ENCODE measurements around the gene ANTXRL.
"Not testable (repeated sequence)": the region's sequence is repeated elsewhere in the genome, so short reads cannot be mapped to it uniquely, and the experiment has no call there.

Gene ANTXRL

GRCh38 chr10:46293832-46294640 is 7.2 kb downstream of the ANTXRL start:
- Histone ChIP-seq H3K4me1 (ENCODE audit: control insufficient read depth in 1 of 2, insufficient read depth in 2 of 2, low read length in 2 of 2) (no peaks in the 10 kb centered on the region), H3K4me3 (ENCODE audit: low read depth in 1 of 2, low read length in 2 of 2) (no peak overlapping the region), H3K36me3 (ENCODE audit: control insufficient read depth in 1 of 2, insufficient read depth in 2 of 2, low read length in 2 of 2) (no peaks in the 10 kb centered on the region), H3K27me3 (ENCODE audit: low read depth, low read length) (no peaks in the 10 kb centered on the region), H3K27ac (ENCODE audit: low read length) (no peak overlapping the region), H3K9me3 (ENCODE audit: control insufficient read depth in 1 of 2, low read length in 2 of 2) (no peaks in the 10 kb centered on the region)

GRCh38 chr10:46294641-46295220 is 7.9 kb downstream of the ANTXRL start:
- Histone ChIP-seq H3K27ac (ENCODE audit: low read length) (no peak overlapping the region), H3K4me1 (ENCODE audit: control insufficient read depth in 1 of 2, insufficient read depth in 2 of 2, low read length in 2 of 2) (no peaks in the 10 kb centered on the region), H3K27me3 (ENCODE audit: low read depth, low read length) (no peaks in the 10 kb centered on the region), H3K4me3 (ENCODE audit: low read depth in 1 of 2, low read length in 2 of 2) (no peak overlapping the region), H3K36me3 (ENCODE audit: control insufficient read depth in 1 of 2, insufficient read depth in 2 of 2, low read length in 2 of 2) (no peaks in the 10 kb centered on the region), H3K9me3 (ENCODE audit: control insufficient read depth in 1 of 2, low read length in 2 of 2) (no peaks in the 10 kb centered on the region)

GRCh38 chr10:46295350-46296010 is 8.7 kb downstream of the ANTXRL start:
- not testable (repeated sequence) for H3K9me3 ChIP-seq (ENCODE audit: control insufficient read depth in 1 of 2, low read length in 2 of 2); H3K27me3 ChIP-seq (ENCODE audit: low read depth, low read length); H3K27ac ChIP-seq (ENCODE audit: low read length); H3K36me3 ChIP-seq (ENCODE audit: control insufficient read depth in 1 of 2, insufficient read depth in 2 of 2, low read length in 2 of 2); H3K4me3 ChIP-seq (ENCODE audit: low read depth in 1 of 2, low read length in 2 of 2); H3K4me1 ChIP-seq (ENCODE audit: control insufficient read depth in 1 of 2, insufficient read depth in 2 of 2, low read length in 2 of 2)

- H3K4me3 ChIP-seq (ENCODE audit: low read depth in 1 of 2, low read length in 2 of 2); H3K9me3 ChIP-seq (ENCODE audit: control insufficient read depth in 1 of 2, low read length in 2 of 2); H3K27me3 ChIP-seq (ENCODE audit: low read depth, low read length); H3K4me1 ChIP-seq (ENCODE audit: control insufficient read depth in 1 of 2, insufficient read depth in 2 of 2, low read length in 2 of 2); H3K36me3 ChIP-seq (ENCODE audit: control insufficient read depth in 1 of 2, insufficient read depth in 2 of 2, low read length in 2 of 2); H3K27ac ChIP-seq (ENCODE audit: low read length): not testable (repeated sequence)
These were observed 9.3 kb downstream of the ANTXRL start for GRCh38 chr10:46296086-46296485.

- Histone ChIP-seq H3K4me1 (ENCODE audit: control insufficient read depth in 1 of 2, insufficient read depth in 2 of 2, low read length in 2 of 2) (no peaks in the 10 kb centered on the region), H3K36me3 (ENCODE audit: control insufficient read depth in 1 of 2, insufficient read depth in 2 of 2, low read length in 2 of 2) (no peaks in the 10 kb centered on the region), H3K27me3 (ENCODE audit: low read depth, low read length) (no peaks in the 10 kb centered on the region), H3K4me3 (ENCODE audit: low read depth in 1 of 2, low read length in 2 of 2) (no peak overlapping the region), H3K9me3 (ENCODE audit: control insufficient read depth in 1 of 2, low read length in 2 of 2) (no peaks in the 10 kb centered on the region), H3K27ac (ENCODE audit: low read length) (no peak overlapping the region)
These were observed 9.9 kb downstream of the ANTXRL start for GRCh38 chr10:46296641-46297141.

- H3K36me3 ChIP-seq (ENCODE audit: control insufficient read depth in 1 of 2, insufficient read depth in 2 of 2, low read length in 2 of 2): no peaks in the 10 kb centered on the region
- H3K4me1 ChIP-seq (ENCODE audit: control insufficient read depth in 1 of 2, insufficient read depth in 2 of 2, low read length in 2 of 2): no peaks in the 10 kb centered on the region
- H3K4me3 ChIP-seq (ENCODE audit: low read depth in 1 of 2, low read length in 2 of 2): no peak overlapping the region
- no peak overlapping the region for H3K27ac ChIP-seq (ENCODE audit: low read length)
- no peaks in the 10 kb centered on the region for H3K9me3 ChIP-seq (ENCODE audit: control insufficient read depth in 1 of 2, low read length in 2 of 2)
- no peaks in the 10 kb centered on the region for H3K27me3 ChIP-seq (ENCODE audit: low read depth, low read length)
These were observed 10.8 kb downstream of the ANTXRL start for GRCh38 chr10:46297406-46298204.

- Histone ChIP-seq H3K4me1 (ENCODE audit: control insufficient read depth in 1 of 2, insufficient read depth in 2 of 2, low read length in 2 of 2) (no peaks in the 10 kb centered on the region), H3K4me3 (ENCODE audit: low read depth in 1 of 2, low read length in 2 of 2) (no peak overlapping the region), H3K36me3 (ENCODE audit: control insufficient read depth in 1 of 2, insufficient read depth in 2 of 2, low read length in 2 of 2) (no peaks in the 10 kb centered on the region), H3K9me3 (ENCODE audit: control insufficient read depth in 1 of 2, low read length in 2 of 2) (no peaks in the 10 kb centered on the region), H3K27me3 (ENCODE audit: low read depth, low read length) (no peaks in the 10 kb centered on the region), H3K27ac (ENCODE audit: low read length) (no peak overlapping the region)
These were observed 11.9 kb downstream of the ANTXRL start for GRCh38 chr10:46298477-46299285.

- Histone ChIP-seq H3K27me3 (ENCODE audit: low read depth, low read length) (no peaks in the 10 kb centered on the region), H3K4me3 (ENCODE audit: low read depth in 1 of 2, low read length in 2 of 2) (no peak overlapping the region), H3K36me3 (ENCODE audit: control insufficient read depth in 1 of 2, insufficient read depth in 2 of 2, low read length in 2 of 2) (no peaks in the 10 kb centered on the region), H3K4me1 (ENCODE audit: control insufficient read depth in 1 of 2, insufficient read depth in 2 of 2, low read length in 2 of 2) (no peaks in the 10 kb centered on the region), H3K27ac (ENCODE audit: low read length) (no peak overlapping the region), H3K9me3 (ENCODE audit: control insufficient read depth in 1 of 2, low read length in 2 of 2) (no peaks in the 10 kb centered on the region)
These were observed 12.4 kb downstream of the ANTXRL start for GRCh38 chr10:46299286-46299535.

GRCh38 chr10:46299536-46300369 is 13.0 kb downstream of the ANTXRL start:
- no peaks in the 10 kb centered on the region for H3K9me3 ChIP-seq (ENCODE audit: control insufficient read depth in 1 of 2, low read length in 2 of 2)
- no peaks in the 10 kb centered on the region for H3K4me1 ChIP-seq (ENCODE audit: control insufficient read depth in 1 of 2, insufficient read depth in 2 of 2, low read length in 2 of 2)
- no peaks in the 10 kb centered on the region for H3K27me3 ChIP-seq (ENCODE audit: low read depth, low read length)
- no peak overlapping the region for H3K27ac ChIP-seq (ENCODE audit: low read length)
- H3K36me3 ChIP-seq (ENCODE audit: control insufficient read depth in 1 of 2, insufficient read depth in 2 of 2, low read length in 2 of 2): no peaks in the 10 kb centered on the region
- H3K4me3 ChIP-seq (ENCODE audit: low read depth in 1 of 2, low read length in 2 of 2): no peak overlapping the region

GRCh38 chr10:46300370-46300711 is 13.5 kb downstream of the ANTXRL start:
- H3K4me1 ChIP-seq (ENCODE audit: control insufficient read depth in 1 of 2, insufficient read depth in 2 of 2, low read length in 2 of 2); H3K9me3 ChIP-seq (ENCODE audit: control insufficient read depth in 1 of 2, low read length in 2 of 2); H3K4me3 ChIP-seq (ENCODE audit: low read depth in 1 of 2, low read length in 2 of 2); H3K27ac ChIP-seq (ENCODE audit: low read length); H3K36me3 ChIP-seq (ENCODE audit: control insufficient read depth in 1 of 2, insufficient read depth in 2 of 2, low read length in 2 of 2); H3K27me3 ChIP-seq (ENCODE audit: low read depth, low read length): not testable (repeated sequence)
